GM19035 (cell line): ENCODE data around the gene SMPD1.

Experiments used
- ATAC-seq: cut with Tn5 transposase; IDR thresholded peaks from one replicate; pipeline ENCODE4 v1.9.1; 2021; ENCODE audit not compliant: unreplicated experiment

Gene SMPD1

GRCh38 chr11:6389905-6390717 lies at the start of gene SMPD1:
Gene SMPD1 (plus strand): TSS chr11:6390474. CDS start chr11:6390599, 125 bp downstream.
- peak; percentile 97 for ATAC-seq

- ATAC-seq, result no peak
Measured at GRCh38 chr11:6345366-6345765, 44.9 kb upstream of the SMPD1 start.

- no peak for ATAC-seq
Measured at GRCh38 chr11:6350043-6350442, 40.2 kb upstream of the SMPD1 start.

- ATAC-seq, result no peak
Measured at GRCh38 chr11:6350486-6350885, 39.8 kb upstream of the SMPD1 start.

GRCh38 chr11:6351782-6352382 lies 38.4 kb upstream of the SMPD1 start:
- no peak for ATAC-seq

- peak; percentile 71 for ATAC-seq
Measured at GRCh38 chr11:6353367-6353987, 36.8 kb upstream of the SMPD1 start.

GRCh38 chr11:6354651-6355485 lies 35.4 kb upstream of the SMPD1 start:
- ATAC-seq, result no peak

- no peak for ATAC-seq
Measured at GRCh38 chr11:6356503-6357055, 33.7 kb upstream of the SMPD1 start.

GRCh38 chr11:6357222-6357621 lies 33.1 kb upstream of the SMPD1 start:
- no peak for ATAC-seq

- ATAC-seq, result no peak
Measured at GRCh38 chr11:6360183-6360582, 30.1 kb upstream of the SMPD1 start.

- no peak for ATAC-seq
Measured at GRCh38 chr11:6362185-6362872, 27.9 kb upstream of the SMPD1 start.

GRCh38 chr11:6362873-6363678 lies 27.2 kb upstream of the SMPD1 start:
- ATAC-seq, result peak; percentile 92

GRCh38 chr11:6365659-6366058 lies 24.6 kb upstream of the SMPD1 start:
- no peak for ATAC-seq

GRCh38 chr11:6371825-6372224 lies 18.4 kb upstream of the SMPD1 start:
- ATAC-seq, result no peak

GRCh38 chr11:6377902-6378639 lies 12.2 kb upstream of the SMPD1 start:
- no peak for ATAC-seq

GRCh38 chr11:6378640-6378989 lies 11.7 kb upstream of the SMPD1 start:
- no peak for ATAC-seq

GRCh38 chr11:6385046-6385777 lies 5.1 kb upstream of the SMPD1 start:
- no peak for ATAC-seq
